GM23338 (cell line): Measurements from ENCODE around the gene PCDHGB1.
"Not testable (repeated sequence)": the region's sequence is repeated elsewhere in the genome, so short reads cannot be mapped to it uniquely, and the experiment has no call there.

Experiments used
- CREB1 ChIP-seq: fragments of 250-450 bp; sonication (Bioruptor Pico); IDR thresholded peaks from 2 replicates; pipeline ENCODE4 v1.5.0; 2020; ENCODE audit warnings: low read depth, mild to moderate bottlenecking, moderate library complexity
- CTCF ChIP-seq, 2 experiments: fragments of 200-600 bp in 1 of 2; sonication (generic) in 1 of 2; conservative IDR thresholded peaks; 2 replicates each; pipeline versions ENCODE4 v1.5.1 to v1.6.1; 2016 to 2017; ENCODE audit warnings: antibody characterized with exemption in 2 of 2, low read depth in 2 of 2, mild to moderate bottlenecking in 2 of 2, moderate library complexity in 1 of 2
- ETS1 ChIP-seq: IDR thresholded peaks from 2 replicates; pipeline ENCODE4 v1.6.1; 2016; ENCODE audit warnings: antibody characterized with exemption
- EZH2 ChIP-seq: fragments of 200-600 bp; sonication (generic); IDR thresholded peaks from one replicate; pipeline ENCODE4 v1.8.0; 2017; ENCODE audit warnings: antibody characterized with exemption, mild to moderate bottlenecking, low read depth; ENCODE audit not compliant: unreplicated experiment
- EZH2phosphoT487 ChIP-seq: fragments of 200-600 bp; sonication (generic); IDR thresholded peaks from one replicate; pipeline ENCODE4 v1.8.1; 2018; ENCODE audit warnings: antibody characterized with exemption; ENCODE audit not compliant: unreplicated experiment
- JUNB ChIP-seq: IDR thresholded peaks from one replicate; pipeline ENCODE4 v1.6.1; 2016; ENCODE audit warnings: antibody characterized with exemption; ENCODE audit not compliant: unreplicated experiment
- NANOG ChIP-seq: IDR thresholded peaks from 2 replicates; pipeline ENCODE4 v1.6.1; 2016; ENCODE audit warnings: antibody characterized with exemption, borderline replicate concordance
- POLR2AphosphoS5 ChIP-seq: IDR thresholded peaks from 2 replicates; pipeline ENCODE4 v1.6.1; 2016; ENCODE audit warnings: antibody characterized with exemption, low read depth
- REST ChIP-seq: IDR thresholded peaks from one replicate; pipeline ENCODE4 v1.6.1; 2018; ENCODE audit warnings: antibody characterized with exemption; ENCODE audit not compliant: unreplicated experiment
- ZNF114 ChIP-seq: fragments of 250-450 bp; sonication (Bioruptor Pico); IDR thresholded peaks from 2 replicates; pipeline ENCODE4 v1.5.0; 2020; ENCODE audit warnings: mild to moderate bottlenecking, moderate library complexity

- TF ChIP-seq EZH2; CTCF (conservative IDR thresholded peaks at IDR 0.05; ENCODE audit: low read depth in 2 of 2); CREB1 (CRISPR knock-in tag); JUNB; POLR2AphosphoS5; EZH2phosphoT487; REST; ETS1; ZNF114 (CRISPR knock-in tag); NANOG: not testable (repeated sequence)
These were observed 3.9 kb upstream of the PCDHGB1 start for GRCh38 chr5:141346017-141346416.
